AG10803 (cell line): ENCODE data around the gene USP32.

ENCODE experiments used
- DNase-seq: peaks from one replicate; pipeline ENCODE4 v3.0.0; 2010; ENCODE audit warnings: low read depth
- H3K4me3 ChIP-seq: 2 replicates; pipeline ENCODE4 v1.5.1; 2011; ENCODE audit warnings: mild to moderate bottlenecking, low read length, control low read depth
- TF ChIP-seq, protein P1 (sequence below): conservative IDR thresholded peaks from 2 replicates; pipeline ENCODE4 v1.5.1; 2011; ENCODE audit warnings: mild to moderate bottlenecking, low read length, control low read depth, inconsistent platforms

USP32 gene

DNA sequence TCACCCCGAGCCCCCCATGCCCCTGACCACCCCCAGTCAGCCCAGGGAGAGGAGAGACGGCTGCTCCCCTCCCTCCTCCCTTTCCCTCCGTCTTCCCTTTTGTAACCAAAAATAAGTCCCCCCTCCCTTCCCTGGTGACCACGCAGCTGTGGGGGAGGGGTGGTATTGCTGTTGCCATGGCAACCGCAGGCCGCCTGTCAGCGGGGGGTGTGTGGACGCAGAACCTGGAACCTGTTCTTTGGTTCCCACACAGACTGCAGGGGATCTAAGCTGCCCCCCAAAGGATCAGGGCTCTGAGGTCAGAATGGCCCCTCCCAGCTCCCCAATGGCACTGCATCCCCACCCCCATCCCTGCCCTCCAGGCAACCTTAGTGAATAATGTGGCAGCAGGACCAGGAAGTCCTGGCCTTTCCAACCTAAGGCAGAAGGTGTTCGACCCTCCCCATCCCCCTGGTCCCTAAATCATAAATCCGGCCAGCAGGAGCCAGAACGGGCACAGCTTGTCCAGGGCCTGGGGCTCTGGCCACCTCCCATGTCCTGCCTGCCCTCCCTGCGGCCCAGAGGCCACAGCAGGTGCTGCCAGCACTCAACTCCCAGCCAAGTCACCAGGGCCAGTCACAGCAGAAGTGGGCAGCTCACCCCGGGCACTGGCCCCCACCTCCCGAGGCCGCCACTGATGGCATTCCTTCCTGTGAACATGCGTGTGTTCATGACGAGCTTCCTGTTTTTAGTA, 230.2 kb downstream of the USP32 start:
- H3K4me3 ChIP-seq, result no peak overlapping the region
- no peak for DNase-seq
- TF ChIP-seq, protein P1, sequence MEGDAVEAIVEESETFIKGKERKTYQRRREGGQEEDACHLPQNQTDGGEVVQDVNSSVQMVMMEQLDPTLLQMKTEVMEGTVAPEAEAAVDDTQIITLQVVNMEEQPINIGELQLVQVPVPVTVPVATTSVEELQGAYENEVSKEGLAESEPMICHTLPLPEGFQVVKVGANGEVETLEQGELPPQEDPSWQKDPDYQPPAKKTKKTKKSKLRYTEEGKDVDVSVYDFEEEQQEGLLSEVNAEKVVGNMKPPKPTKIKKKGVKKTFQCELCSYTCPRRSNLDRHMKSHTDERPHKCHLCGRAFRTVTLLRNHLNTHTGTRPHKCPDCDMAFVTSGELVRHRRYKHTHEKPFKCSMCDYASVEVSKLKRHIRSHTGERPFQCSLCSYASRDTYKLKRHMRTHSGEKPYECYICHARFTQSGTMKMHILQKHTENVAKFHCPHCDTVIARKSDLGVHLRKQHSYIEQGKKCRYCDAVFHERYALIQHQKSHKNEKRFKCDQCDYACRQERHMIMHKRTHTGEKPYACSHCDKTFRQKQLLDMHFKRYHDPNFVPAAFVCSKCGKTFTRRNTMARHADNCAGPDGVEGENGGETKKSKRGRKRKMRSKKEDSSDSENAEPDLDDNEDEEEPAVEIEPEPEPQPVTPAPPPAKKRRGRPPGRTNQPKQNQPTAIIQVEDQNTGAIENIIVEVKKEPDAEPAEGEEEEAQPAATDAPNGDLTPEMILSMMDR, result no peak

DNA sequence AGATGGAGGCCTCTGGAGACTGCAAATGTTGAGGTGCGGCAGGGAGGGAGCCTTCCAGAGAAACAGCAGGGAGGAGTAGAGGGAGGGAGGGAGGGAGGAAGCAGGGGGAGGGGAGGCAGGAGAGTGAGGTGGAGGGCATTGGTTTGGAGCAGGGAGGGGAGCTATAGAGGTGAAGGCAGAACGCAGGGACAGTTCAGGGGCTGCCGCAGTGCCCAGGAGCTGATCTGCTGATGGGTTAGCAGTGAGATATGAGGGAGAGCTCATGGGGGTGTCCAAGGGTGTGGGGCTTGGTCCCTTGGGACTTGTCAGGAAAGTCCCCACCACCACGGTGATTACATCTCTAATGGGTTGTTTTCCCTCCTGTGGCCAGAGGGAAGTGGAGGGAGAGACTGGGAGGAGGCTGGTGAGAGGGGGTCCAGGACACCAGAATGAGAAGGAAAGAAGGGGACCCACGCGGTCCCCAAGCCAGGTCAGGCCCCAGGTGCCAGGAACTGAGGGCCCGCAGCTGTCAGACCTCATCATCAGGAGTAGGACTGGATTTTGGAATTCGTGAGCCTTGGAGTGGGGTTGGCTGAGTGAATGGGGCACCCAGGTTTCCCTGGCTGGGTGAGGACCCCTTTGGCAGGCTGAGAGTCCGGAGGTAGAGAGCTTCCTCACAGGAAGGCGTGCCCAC, 231.0 kb downstream of the USP32 start:
- H3K4me3 ChIP-seq, result no peak overlapping the region
- TF ChIP-seq, protein P1, result no peak
- no peak for DNase-seq

DNA sequence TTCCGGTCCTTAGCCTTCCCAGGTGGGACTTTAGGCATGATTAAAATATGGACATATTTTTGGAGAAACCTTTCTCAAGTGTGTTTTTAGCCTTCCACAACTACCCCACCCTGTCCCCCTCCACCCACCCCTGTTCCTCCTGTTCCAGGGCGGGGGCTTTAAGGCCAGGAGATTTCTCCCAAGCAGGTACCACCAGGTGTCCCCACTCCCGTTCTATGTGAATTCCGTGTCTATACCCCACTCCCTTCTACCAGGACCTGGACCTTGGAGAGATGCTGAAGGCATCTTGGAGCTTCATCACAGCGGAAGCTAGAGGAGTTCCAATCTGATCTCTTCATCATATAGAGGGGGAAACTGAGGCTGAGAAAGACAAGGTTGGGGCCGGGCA, 232.5 kb downstream of the USP32 start:
- no peak for DNase-seq
- TF ChIP-seq, protein P1, result no peak
- H3K4me3 ChIP-seq, result no peak overlapping the region

DNA sequence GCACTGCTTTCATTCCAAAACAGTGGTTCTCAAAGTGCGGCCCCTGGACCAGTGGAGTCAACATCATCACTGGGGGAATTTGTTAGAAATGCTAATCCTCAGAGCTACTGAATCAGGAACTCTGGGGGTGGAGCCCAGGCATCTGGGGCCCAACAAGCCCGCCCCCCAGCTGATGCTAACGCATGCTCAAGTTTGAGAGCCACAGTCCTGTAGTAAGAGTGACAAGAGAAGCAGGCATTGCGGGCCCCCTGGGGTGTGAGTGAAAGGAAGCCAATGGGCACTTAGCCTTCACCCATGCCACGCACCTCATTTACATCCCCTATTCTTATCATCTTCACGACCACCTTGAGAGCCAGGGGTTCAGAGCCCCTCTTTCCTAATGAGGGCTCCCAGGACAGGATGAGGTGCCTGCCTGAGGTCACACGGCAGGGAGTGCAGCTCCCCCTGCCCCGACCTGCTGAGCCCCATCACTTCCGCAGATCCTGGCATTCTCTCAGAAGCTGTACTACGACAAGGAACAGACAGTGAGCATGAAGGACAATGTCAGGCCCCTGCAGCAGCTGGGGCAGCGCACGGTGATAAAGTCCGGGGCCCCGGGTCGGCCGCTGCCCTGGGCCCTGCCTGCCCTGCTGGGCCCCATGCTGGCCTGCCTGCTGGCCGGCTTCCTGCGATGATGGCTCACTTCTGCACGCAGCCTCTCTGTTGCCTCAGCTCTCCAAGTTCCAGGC, 233.0 kb downstream of the USP32 start:
- TF ChIP-seq, protein P1, result no peak
- no peak overlapping the region for H3K4me3 ChIP-seq
- DNase-seq, result no peak

DNA sequence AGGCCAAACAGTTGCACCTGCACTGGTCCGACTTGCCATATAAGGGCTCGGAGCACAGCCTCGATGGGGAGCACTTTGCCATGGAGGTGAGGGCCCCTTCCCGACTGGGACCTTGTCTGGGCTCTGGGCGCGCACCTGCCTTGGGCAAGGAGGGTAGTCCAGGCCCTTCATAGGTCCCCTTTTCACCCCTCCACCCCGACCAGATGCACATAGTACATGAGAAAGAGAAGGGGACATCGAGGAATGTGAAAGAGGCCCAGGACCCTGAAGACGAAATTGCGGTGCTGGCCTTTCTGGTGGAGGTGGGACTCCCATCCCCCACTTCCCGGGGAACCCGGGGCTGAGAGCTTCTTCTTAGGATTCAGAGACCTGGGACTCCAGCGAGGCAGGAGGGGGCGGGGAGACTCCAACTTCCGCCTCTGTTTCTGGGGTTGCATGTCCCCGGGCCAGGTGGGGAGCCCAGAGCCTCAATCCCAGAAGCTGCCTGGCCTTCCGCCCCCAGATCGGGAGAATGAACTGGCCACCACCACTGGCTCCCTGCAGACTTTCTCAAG, 234.4 kb downstream of the USP32 start:
- no peak for DNase-seq
- H3K4me3 ChIP-seq, result no peak overlapping the region
- TF ChIP-seq, protein P1, result no peak

DNA sequence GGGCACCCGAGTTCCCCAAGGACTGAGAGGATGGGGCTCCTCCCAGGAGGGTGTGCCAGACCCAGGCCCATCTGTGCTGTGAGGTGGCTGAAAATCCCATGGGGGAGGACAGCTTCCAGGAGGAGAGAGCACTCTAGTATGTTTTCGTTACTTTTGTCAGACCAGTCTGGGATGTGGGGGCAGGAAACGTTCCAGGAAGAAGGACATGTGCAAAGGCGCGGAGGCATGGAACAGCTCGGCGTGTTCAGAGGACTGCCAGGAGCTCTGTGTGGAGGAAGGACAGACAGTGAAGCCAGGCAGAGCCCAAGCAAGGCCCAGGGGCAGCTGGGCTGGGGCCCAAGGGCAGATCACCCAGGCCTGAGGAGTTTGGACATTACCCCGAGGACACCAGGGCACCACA, 235.2 kb downstream of the USP32 start:
- no peak overlapping the region for H3K4me3 ChIP-seq
- DNase-seq, result no peak
- TF ChIP-seq, protein P1, result no peak
